Tibial nerve (tissue), 4 donors: ENCODE measurements around the gene COPA. TPM values are rescaled to one million over a fixed set of nuclear protein-coding genes. Genes with fewer than 3 reads are reported as not detected.

Source experiments
- DNase-seq, 2 donors: peaks; one replicate each; pipeline ENCODE4 v3.0.0-alpha.2; 2019; ENCODE audit warnings: low spot score in 2 of 2
- H3K27ac ChIP-seq, 4 donors: fragments of 200-600 bp; sonication (generic) in 3 of 4; one replicate each; pipeline ENCODE4 v1.5.1; 2017 to 2019; ENCODE audit warnings: mild to moderate bottlenecking in 1 of 4
- H3K27me3 ChIP-seq, 2 donors: fragments of 200-600 bp; sonication (generic) in 1 of 2; one replicate each; pipeline versions ENCODE4 v1.5.1 to v1.6.0; 2017 to 2019
- H3K36me3 ChIP-seq, 3 donors: fragments of 200-600 bp; sonication (generic); one replicate each; pipeline ENCODE4 v1.5.1; 2018 to 2019
- H3K4me1 ChIP-seq, 4 donors: fragments of 200-600 bp; sonication (generic) in 3 of 4; one replicate each; pipeline ENCODE4 v1.5.1; 2017 to 2019
- H3K4me3 ChIP-seq, 4 donors: fragments of 200-600 bp; sonication (generic) in 3 of 4; one replicate each; pipeline ENCODE4 v1.5.1; 2017 to 2019; ENCODE audit warnings: mild to moderate bottlenecking in 1 of 4, moderate library complexity in 1 of 4
- H3K9me3 ChIP-seq, 4 donors: fragments of 200-600 bp; sonication (generic) in 3 of 4; one replicate each; pipeline ENCODE4 v1.5.1; 2017 to 2019
- EP300 ChIP-seq, 2 donors: sonication (generic); formaldehyde crosslinking; IDR thresholded peaks; one replicate each; pipeline ENCODE4 v1.6.1; 2017; ENCODE audit warnings: antibody characterized with exemption in 2 of 2, mild to moderate bottlenecking in 1 of 2
- POLR2A ChIP-seq, 2 donors: fragments of 450-650 bp; IDR thresholded peaks; one replicate each; pipeline ENCODE4 v1.6.1; 2017; ENCODE audit warnings: antibody characterized with exemption in 2 of 2, mild to moderate bottlenecking in 2 of 2, moderate library complexity in 2 of 2
- WGBS, 2 donors: methylation state at CpG; one replicate each; pipeline ENCODE4 v1.1.5; 2018; 5-methylcytosine and 5-hydroxymethylcytosine counted together
- total RNA-seq, 4 donors: library from RNA; depleted of rRNA; stranded (reverse); fragments of >200 nt; gene quantifications; one replicate each; pipeline ENCODE4 v1.1.0, GENCODE V29; 2016
- TF ChIP-seq, protein P1 (sequence below), 5 experiments: fragments of 200-600 bp in 3 of 5; fragments of 450-650 bp in 2 of 5; sonication (generic) in 3 of 5; IDR thresholded peaks; one replicate each; pipeline ENCODE4 v1.5.1; 2016 to 2019; ENCODE audit warnings: antibody characterized with exemption in 5 of 5, mild to moderate bottlenecking in 3 of 5, moderate library complexity in 2 of 5

COPA gene
- total RNA-seq, 4 donors from 2014 or later: 92.2 to 127 (median 112) TPM

DNA sequence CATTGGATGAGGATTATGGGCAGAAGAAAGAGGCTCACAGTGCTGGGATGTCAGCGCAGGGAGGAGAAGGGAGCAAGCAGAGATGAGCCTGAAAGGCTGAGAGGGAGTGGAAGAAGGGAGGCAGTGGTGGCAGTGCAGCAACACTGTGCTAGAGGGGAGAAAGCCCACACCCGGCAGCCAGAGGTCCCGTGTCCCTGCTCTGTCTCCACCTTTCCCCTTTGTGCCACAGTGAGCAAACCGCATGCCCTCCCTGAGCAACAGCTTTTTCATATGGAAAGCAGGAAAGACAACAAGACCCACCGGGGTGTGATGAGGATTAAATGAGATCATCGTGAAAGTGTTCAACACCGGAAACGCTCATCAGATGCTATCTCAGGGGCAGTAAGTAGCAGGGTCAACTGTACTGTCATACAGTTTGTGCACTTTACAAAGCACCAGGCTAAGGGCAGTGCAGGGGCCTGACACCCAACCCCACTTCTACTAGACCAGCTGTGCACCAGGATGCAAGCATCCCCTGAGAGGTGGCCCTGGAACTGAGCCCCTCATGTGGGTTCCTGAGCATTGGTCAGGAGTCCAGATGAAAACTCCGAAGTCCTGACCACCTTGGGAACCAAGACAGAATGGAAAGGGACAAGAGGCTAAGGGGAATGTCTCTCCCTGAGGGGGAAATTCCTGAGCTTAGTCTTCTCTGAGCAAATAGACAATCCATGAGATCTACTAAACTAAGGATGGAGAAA lies 32.9 kb upstream of the COPA start:
- no peaks in the 10 kb centered on the region for H3K27me3 ChIP-seq
- peak overlapping the region; percentile 62 to 90 (median 80) for H3K27ac ChIP-seq
- DNase-seq: no peak
- no peak for TF ChIP-seq POLR2A (IDR thresholded peaks at IDR 0.05)
- TF ChIP-seq EP300 (IDR thresholded peaks at IDR 0.05): peak in 1 of 2 donors; percentile 3
- H3K36me3 ChIP-seq: no peaks in the 10 kb centered on the region
- peaks cover 0 to 29% (median 20%) of the 10 kb centered on the region in 4 donors for H3K4me1 ChIP-seq
- 10% methylated on average over 9 of the region's 9 CpGs for WGBS, 2 donors
- no peak overlapping the region for H3K4me3 ChIP-seq
- no peaks in the 10 kb centered on the region for H3K9me3 ChIP-seq

DNA sequence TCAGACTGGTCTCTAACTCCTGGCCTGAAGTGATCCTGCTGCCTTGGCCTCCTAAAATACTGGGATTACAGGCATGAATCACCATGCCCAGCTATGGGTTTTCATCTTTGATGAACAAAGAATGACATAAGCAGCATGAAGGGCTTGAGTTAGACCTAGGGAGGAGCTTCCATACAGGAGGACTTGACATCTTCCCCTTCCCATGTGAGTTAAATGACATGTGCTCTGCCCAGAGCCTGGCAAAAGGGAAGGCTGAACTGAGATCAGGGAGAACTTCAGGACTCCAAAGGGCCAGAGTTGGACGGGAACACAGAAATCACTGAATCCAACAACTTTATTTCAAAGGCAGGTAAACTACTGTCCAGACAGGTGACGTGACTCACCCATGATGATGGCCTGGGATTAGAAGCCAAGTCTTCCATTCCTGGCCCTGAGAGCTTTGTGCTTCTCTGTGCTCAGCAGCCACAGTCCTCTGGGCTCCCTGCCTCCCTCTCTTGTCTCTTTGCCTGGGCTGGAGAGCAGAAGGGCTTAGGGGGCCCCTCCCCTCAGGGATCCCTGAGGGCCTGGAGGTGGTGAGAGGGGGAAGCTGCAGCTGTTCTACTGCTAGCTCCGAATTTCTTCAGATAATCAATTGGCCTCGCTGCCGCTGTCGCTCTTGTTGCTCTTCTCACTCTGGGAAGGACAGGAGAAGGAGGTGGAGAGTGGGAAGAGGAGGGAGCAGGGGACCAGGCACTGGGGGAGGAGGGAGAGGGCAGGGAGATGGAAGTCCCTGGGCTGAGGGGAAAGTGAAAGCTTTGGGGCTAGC lies 31.5 kb upstream of the COPA start:
- Histone ChIP-seq H3K27ac (peak overlapping the region; percentile 62 to 90 (median 74)), H3K27me3 (no peaks in the 10 kb centered on the region), H3K4me1 (peaks cover 0 to 29% (median 20%) of the 10 kb centered on the region in 4 donors), H3K4me3 (no peak overlapping the region), H3K9me3 (no peaks in the 10 kb centered on the region), H3K36me3 (no peaks in the 10 kb centered on the region)
- DNase-seq: no peak
- 19 to 30% methylated on average over 6 of the region's 6 CpGs for WGBS, 2 donors
- TF ChIP-seq EP300 (IDR thresholded peaks at IDR 0.05): no peak
- no peak for TF ChIP-seq POLR2A (IDR thresholded peaks at IDR 0.05)
- TF ChIP-seq, protein P1, sequence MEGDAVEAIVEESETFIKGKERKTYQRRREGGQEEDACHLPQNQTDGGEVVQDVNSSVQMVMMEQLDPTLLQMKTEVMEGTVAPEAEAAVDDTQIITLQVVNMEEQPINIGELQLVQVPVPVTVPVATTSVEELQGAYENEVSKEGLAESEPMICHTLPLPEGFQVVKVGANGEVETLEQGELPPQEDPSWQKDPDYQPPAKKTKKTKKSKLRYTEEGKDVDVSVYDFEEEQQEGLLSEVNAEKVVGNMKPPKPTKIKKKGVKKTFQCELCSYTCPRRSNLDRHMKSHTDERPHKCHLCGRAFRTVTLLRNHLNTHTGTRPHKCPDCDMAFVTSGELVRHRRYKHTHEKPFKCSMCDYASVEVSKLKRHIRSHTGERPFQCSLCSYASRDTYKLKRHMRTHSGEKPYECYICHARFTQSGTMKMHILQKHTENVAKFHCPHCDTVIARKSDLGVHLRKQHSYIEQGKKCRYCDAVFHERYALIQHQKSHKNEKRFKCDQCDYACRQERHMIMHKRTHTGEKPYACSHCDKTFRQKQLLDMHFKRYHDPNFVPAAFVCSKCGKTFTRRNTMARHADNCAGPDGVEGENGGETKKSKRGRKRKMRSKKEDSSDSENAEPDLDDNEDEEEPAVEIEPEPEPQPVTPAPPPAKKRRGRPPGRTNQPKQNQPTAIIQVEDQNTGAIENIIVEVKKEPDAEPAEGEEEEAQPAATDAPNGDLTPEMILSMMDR (IDR thresholded peaks at IDR 0.05): no peak

DNA sequence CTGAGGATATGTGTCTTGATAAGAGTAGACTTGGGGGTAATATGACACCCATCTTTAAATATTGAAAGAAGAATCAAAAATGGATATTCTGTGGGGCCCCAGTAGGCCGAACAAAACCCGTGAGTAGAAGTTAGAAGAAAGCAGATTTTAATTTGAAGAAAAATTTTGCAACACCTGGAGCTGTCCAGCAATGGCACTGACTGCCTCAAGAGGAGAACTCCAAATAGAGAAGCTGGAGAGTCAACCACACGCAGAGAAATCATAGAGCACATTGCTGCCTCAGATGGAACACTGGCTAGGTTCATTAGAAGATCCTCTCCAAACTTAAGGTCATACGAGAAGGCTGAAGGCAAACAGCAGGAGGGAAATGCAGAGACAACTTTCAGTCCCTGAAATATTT lies 30.6 kb upstream of the COPA start:
- 78 to 80% methylated on average over 4 of the region's 4 CpGs for WGBS, 2 donors
- Histone ChIP-seq H3K27me3 (no peaks in the 10 kb centered on the region), H3K27ac (peak overlapping the region in 2 of 4 donors; percentile 78 to 90), H3K4me1 (peaks cover 0 to 29% (median 20%) of the 10 kb centered on the region in 4 donors), H3K36me3 (no peaks in the 10 kb centered on the region), H3K9me3 (no peaks in the 10 kb centered on the region), H3K4me3 (no peak overlapping the region)
- no peak for DNase-seq
- TF ChIP-seq POLR2A (IDR thresholded peaks at IDR 0.05) (no peak), EP300 (IDR thresholded peaks at IDR 0.05) (no peak)
- TF ChIP-seq, protein P1 (IDR thresholded peaks at IDR 0.05): no peak

DNA sequence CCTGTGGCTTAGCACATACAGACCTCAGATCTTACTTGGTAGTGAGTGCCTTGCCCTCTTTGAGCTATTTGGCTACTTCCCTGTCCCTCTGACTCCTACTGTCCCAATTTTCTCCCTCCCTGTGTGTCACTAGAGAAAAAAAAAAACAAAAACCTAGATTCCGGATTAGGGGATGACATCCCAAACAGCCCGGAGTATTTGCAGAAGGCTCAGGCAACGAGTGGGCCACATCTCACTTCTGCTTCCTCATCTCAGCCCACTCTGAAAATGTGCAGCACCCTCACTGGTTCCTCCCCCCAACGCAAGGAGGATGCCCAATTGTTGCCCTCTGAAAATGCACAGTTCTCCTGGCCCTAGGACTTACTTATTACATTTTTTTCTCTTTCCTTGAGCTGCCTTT lies 28.7 kb upstream of the COPA start:
- H3K4me3 ChIP-seq: no peak overlapping the region
- 76 to 78% methylated on average over 4 of the region's 4 CpGs for WGBS, 2 donors
- no peak for TF ChIP-seq EP300 (IDR thresholded peaks at IDR 0.05)
- TF ChIP-seq POLR2A (IDR thresholded peaks at IDR 0.05): no peak
- TF ChIP-seq, protein P1 (IDR thresholded peaks at IDR 0.05): no peak
- H3K27ac ChIP-seq: no peak overlapping the region
- H3K36me3 ChIP-seq: no peaks in the 10 kb centered on the region
- H3K9me3 ChIP-seq: no peaks in the 10 kb centered on the region
- DNase-seq: no peak
- H3K4me1 ChIP-seq: peaks cover 0 to 29% (median 20%) of the 10 kb centered on the region in 4 donors
- no peaks in the 10 kb centered on the region for H3K27me3 ChIP-seq

DNA sequence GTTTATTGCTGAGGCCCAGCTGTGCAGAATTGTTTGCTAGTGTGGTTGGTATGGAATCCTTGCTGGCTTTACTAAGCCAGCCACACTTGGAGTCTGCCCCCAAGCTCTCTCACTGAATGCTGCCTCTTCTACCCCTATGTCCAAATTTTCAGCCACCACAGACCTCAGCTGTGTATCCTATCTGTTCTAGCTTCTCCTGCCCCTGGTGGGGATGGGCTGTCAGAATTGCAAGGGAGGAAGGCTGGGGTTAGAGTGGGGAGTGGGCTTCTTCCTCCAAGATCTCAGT lies 28.2 kb upstream of the COPA start:
- Histone ChIP-seq H3K27me3 (no peaks in the 10 kb centered on the region), H3K9me3 (no peaks in the 10 kb centered on the region), H3K4me3 (no peak overlapping the region), H3K4me1 (peaks cover 0 to 26% (median 16%) of the 10 kb centered on the region in 4 donors), H3K27ac (no peak overlapping the region), H3K36me3 (no peaks in the 10 kb centered on the region)
- DNase-seq: no peak
- TF ChIP-seq, protein P1 (IDR thresholded peaks at IDR 0.05): no peak
- TF ChIP-seq EP300 (IDR thresholded peaks at IDR 0.05): no peak
- no peak for TF ChIP-seq POLR2A (IDR thresholded peaks at IDR 0.05)
